HG02852 (cell line): ENCODE data around the gene PVALEF.

Experiments used
- ATAC-seq: cut with Tn5 transposase; IDR thresholded peaks from one replicate; pipeline ENCODE4 v1.9.1; 2021; ENCODE audit warnings: mild to moderate bottlenecking, moderate library complexity; ENCODE audit not compliant: unreplicated experiment

Gene PVALEF

GRCh38 chr17:81161536-81161935, 3.8 kb upstream of the PVALEF start:
- no peak for ATAC-seq

- ATAC-seq: no peak
Observed at GRCh38 chr17:81161972-81162371, 3.3 kb upstream of the PVALEF start.

DNA sequence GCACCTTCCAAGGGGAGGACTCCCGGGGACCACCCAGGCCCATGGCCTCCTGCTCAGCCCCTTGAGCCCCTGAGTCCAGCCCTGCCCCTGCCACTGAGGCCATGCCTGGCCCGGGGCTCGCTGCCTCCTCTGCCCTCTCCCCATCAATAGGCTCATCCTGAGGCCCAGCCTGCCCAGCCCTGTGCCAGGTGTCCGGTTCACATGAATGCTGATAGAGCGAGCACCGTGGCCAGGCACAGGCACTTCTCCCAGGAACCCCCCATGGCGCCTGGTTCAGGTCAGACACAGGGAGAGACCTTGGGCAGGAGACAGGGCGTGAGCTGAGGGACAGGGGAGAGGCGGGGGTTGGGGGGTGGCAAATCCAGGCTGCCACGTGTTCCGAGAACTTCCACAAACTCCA, 2.8 kb upstream of the PVALEF start:
- ATAC-seq: no peak

DNA sequence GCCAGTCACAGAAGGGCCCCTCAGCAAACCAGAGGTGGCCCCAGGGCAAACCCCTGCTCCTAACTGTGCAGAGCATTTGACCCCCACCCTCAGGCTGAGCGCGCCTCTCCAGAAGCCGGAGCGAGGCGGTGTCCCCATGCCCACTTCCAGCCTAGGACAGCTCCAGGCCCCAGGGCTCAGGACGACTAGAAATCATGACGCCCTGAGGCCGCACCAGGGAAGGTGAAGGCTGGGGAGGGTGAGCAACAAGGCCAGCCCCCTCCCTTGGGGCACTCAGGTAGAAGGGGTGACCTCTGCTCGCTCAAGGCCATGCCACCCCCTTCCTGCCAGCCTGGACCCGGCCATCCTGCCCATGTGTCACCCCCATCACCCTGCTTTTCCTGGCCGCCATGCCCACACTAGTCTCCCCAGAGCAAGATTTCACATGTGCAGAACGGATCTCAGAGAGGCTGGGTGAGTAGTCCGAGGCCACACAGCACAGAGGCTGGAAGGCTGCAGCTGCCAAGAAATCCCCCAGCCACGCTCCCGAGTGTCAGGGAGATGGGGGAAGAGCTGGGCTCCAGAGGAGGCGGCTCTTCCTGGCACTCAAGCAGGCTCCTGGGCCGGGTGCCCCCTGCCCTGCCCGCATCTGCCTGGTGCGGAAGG, 2.1 kb upstream of the PVALEF start:
- ATAC-seq: no peak

- ATAC-seq: no peak
Observed at GRCh38 chr17:81163703-81164370, 1.5 kb upstream of the PVALEF start.

DNA sequence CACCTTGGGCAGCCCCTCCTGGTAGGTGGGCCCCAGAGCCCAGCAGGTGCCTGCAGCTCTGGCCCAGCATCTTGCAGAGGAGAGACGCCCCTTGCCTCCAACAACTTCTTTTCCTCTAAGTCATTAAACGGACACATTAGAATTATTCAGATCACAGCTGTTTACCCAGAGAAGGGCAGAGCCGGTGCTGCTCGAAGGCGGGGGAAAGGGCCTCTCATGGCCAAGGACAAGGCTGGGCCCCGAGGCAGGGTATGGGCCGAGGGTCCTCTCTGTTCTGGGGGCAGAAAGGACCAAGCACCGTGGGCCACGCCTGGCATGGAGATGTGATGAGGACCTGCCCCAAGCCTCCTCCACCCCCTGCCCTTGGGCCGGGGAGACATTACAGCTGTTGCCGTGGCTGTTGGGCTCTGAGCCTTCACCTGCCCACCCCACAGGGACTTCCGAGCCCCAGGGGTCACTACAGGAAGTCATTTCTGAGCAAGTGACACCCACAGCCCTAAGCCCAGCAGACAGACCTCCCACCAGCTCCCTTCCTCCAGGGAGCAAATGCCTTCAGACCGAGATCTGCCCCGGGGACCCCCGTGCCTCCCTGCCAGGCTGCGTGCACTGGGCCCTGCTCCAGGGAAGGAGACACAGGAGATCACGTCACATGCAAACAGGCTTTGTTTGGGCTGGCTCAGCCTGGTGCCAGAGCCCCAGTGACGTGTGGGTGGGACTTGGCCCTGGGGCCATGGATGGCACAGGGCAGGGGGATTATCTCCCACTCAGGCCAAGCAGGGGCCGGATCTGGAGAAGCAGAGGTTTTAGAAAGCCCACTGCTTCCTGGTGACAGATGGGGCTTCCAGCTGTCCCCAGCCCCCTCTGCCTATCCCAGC, 699 bp upstream of the PVALEF start:
- no peak for ATAC-seq

GRCh38 chr17:81166033-81166492, 756 bp downstream of the PVALEF start, which contains the start of gene AATK:
Gene AATK, minus strand, starts transcription at chr17:81166221. Its CDS starts 229 bp downstream, at chr17:81165992.
- ATAC-seq: no peak

DNA sequence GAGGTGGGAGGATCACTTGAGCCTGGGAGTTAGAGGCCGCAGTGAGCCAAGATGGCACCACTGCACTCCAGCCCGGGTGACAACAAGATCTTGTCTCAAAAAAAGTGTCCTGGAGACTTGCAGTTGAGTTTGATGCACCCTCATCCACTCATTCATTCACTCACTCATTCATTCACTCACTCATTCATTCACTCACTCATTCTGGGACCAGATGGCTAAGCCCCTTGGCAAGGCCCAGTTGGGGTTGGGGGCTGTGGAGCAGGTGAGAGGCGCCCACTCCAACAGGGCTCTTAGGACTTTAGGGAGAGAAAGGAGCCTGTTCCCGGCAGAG, 1.9 kb downstream of the PVALEF start:
- ATAC-seq: no peak

GRCh38 chr17:81167638-81168037, 2.3 kb downstream of the PVALEF start:
- no peak for ATAC-seq

GRCh38 chr17:81169870-81170309, 4.6 kb downstream of the PVALEF start:
- no peak for ATAC-seq

DNA sequence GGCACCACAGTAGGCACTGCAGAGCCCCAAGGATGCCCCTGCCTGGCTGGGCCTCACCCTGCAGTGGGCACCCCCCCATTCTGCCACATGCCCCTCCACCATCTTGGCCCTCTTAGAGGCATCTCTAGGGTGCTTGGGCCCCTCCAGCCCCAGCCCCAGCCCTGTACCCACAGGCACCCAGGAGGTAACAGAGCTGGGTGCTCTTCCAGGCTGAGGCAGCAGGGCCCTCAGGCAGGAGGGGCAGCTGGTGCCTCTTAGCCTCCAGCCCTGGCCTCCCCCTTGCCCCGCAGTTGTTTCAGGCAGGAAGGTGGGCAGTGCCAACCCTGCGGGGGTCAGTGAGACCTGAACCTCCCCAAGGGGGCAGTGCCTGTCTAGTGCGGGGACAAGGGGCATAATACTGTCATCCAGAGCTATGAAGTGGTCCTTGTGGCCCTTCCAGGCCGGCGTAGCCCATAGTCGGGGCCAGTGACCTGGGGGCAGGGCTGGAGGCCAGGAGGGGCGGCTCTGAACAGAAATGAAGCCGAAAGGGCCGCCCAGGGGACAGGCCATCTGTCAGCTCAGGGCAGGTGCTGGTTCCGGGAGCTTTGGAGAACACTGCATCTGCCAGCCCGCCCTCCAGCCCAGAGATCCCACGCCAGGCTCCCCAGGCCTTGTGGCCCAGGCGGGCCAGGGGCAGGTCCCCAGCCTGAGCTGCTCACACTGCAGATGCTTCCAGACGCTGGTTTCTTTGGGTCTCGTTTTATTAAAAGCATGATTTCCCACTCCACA, 5.6 kb downstream of the PVALEF start:
- no peak for ATAC-seq

DNA sequence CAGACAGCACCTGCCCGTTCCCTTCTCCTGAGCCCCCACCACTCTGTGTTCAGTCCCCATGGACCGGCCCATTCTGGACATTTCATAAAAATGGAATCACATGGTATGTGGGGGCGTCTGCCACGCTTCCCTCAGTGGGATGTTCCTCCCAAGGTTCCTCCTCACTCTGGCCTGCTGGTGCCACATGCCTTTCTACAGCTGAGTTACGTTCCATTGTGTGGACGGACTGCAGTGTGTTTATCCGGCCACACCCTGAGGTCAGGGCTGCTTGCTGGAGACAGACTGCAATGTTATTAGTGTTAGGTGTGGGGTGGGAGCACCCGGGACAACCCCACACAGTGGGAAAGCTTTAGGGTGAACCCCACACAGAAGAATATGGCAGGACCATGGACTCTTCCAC, 6.6 kb downstream of the PVALEF start:
- ATAC-seq: no peak

- no peak for ATAC-seq
Observed at GRCh38 chr17:81173052-81173761, 7.9 kb downstream of the PVALEF start.

- ATAC-seq: no peak
Observed at GRCh38 chr17:81173762-81174155, 8.5 kb downstream of the PVALEF start.

- no peak for ATAC-seq
Observed at GRCh38 chr17:81176666-81177065, 11.4 kb downstream of the PVALEF start.

- ATAC-seq: no peak
Observed at GRCh38 chr17:81178136-81179091, 13.1 kb downstream of the PVALEF start.

GRCh38 chr17:81179220-81179619, 13.9 kb downstream of the PVALEF start:
- no peak for ATAC-seq

- ATAC-seq: no peak
Observed at GRCh38 chr17:81179861-81180260, 14.6 kb downstream of the PVALEF start.
